Ramos (cell line): ENCODE data around the gene CHDH.

Experiments
- in situ Hi-C: fragments of 300-500 bp; cut with MboI; formaldehyde crosslinking; loops from one replicate; pipeline ENCODE4 v1.14.3; 2022; ENCODE audit warnings: low sequenced_read_pairs; ENCODE audit not compliant: unreplicated experiment

CHDH gene

GRCh38 chr3:53811143-53811927 lies 34.9 kb downstream of the CHDH start:
- in situ Hi-C loops: no loop called here

GRCh38 chr3:53809764-53810400 lies 36.3 kb downstream of the CHDH start:
- in situ Hi-C loops: no loop called here

GRCh38 chr3:53809267-53809666 lies 37.0 kb downstream of the CHDH start:
- in situ Hi-C loops: no loop called here

- in situ Hi-C loops: no loop called here
Observed at GRCh38 chr3:53808496-53808895, 37.7 kb downstream of the CHDH start.

GRCh38 chr3:53807117-53807810 lies 39.0 kb downstream of the CHDH start:
- in situ Hi-C loops: no loop called here

- in situ Hi-C loops: no loop called here
Observed at GRCh38 chr3:53806182-53807116, 39.8 kb downstream of the CHDH start.

- in situ Hi-C loops: no loop called here
Observed at GRCh38 chr3:53805463-53806159, 40.6 kb downstream of the CHDH start.

GRCh38 chr3:53804697-53805462 lies 41.3 kb downstream of the CHDH start:
- in situ Hi-C loops: no loop called here

- in situ Hi-C loops: no loop called here
Observed at GRCh38 chr3:53803816-53804695, 42.2 kb downstream of the CHDH start.

GRCh38 chr3:53803124-53803815 lies 42.9 kb downstream of the CHDH start:
- in situ Hi-C loops: no loop called here

GRCh38 chr3:53802256-53802880 lies 43.9 kb downstream of the CHDH start:
- in situ Hi-C loops: no loop called here

- in situ Hi-C loops: no loop called here
Observed at GRCh38 chr3:53801319-53801718, 44.9 kb downstream of the CHDH start.

GRCh38 chr3:53800041-53800906 lies 45.9 kb downstream of the CHDH start:
- in situ Hi-C loops: no loop called here

- in situ Hi-C loops: no loop called here
Observed at GRCh38 chr3:53799338-53799865, 46.8 kb downstream of the CHDH start.

GRCh38 chr3:53798144-53798543 lies 48.1 kb downstream of the CHDH start:
- in situ Hi-C loops: no loop called here
